Measurements from ENCODE around the gene SPATA31D4. TPM values are rescaled to one million over a fixed set of nuclear protein-coding genes. Genes with fewer than 3 reads are reported as not detected.
A peak's percentile ranks its signal among the peaks of the same experiment; 100 is the strongest.

The SPATA31D4 gene
- total and polyA plus RNA-seq, 3 donors from 2014 or later, result 2.7 to 9.4 (median 6.1) TPM

DNA sequence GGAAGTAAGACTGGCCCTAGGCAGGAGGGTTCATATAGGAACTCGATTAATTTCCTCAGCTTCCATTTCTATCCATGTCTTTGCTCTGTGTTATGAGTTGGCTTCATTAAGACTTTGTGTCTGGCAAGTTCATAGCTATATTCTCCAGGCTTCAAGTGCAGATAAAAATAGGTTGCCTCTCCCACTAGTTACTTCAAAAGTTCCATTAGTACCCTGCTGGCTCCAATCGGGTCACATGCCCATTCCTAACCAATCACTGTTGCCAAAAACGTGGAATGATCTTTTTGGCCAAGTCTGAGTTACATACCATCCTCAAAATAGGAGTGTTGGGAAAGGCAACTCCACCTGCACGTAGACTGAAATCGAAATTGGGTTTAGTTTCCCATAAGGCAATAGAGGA, 46.5 kb downstream of the SPATA31D4 start:
- Histone ChIP-seq H3K36me3 (ENCODE audit: low read depth, missing control alignments) (no peaks in the 10 kb centered on the region), H3K27me3 (no peaks in the 10 kb centered on the region), H3K4me3 (no peak overlapping the region), H3K9me3 (no peaks in the 10 kb centered on the region), H3K27ac (no peak overlapping the region), H3K4me1 (no peaks in the 10 kb centered on the region)
- DNase-seq, result no peak
- intact Hi-C loops (cut with DNase I; ENCODE audit: low total_unique reads), result no loop called here
- 90 to 91% methylated on average over 5 of the region's 5 CpGs for WGBS, 2 donors
- no peak for TF ChIP-seq POLR2A (IDR thresholded peaks at IDR 0.05)
- TF ChIP-seq, protein P1, sequence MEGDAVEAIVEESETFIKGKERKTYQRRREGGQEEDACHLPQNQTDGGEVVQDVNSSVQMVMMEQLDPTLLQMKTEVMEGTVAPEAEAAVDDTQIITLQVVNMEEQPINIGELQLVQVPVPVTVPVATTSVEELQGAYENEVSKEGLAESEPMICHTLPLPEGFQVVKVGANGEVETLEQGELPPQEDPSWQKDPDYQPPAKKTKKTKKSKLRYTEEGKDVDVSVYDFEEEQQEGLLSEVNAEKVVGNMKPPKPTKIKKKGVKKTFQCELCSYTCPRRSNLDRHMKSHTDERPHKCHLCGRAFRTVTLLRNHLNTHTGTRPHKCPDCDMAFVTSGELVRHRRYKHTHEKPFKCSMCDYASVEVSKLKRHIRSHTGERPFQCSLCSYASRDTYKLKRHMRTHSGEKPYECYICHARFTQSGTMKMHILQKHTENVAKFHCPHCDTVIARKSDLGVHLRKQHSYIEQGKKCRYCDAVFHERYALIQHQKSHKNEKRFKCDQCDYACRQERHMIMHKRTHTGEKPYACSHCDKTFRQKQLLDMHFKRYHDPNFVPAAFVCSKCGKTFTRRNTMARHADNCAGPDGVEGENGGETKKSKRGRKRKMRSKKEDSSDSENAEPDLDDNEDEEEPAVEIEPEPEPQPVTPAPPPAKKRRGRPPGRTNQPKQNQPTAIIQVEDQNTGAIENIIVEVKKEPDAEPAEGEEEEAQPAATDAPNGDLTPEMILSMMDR (IDR thresholded peaks at IDR 0.05), result no peak

DNA sequence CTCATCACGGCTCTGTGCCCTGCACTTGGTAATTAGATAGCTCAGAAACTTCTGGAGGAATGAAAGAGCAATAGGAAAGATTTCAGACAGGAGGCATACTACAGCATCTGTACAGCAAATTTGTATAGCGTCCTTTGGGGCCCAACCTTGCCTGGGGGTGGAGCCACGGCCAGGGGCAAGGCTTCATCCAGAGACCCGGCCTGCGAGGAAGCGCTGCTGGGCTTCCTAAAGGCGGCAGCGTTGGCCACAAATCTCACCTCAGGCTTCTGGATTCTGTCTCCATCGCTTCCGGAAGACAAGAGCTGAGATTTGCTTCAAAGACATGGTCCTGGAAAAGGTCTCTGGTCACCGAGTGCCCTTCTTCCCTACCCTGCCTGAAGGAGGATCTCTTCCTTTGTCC, 48.1 kb downstream of the SPATA31D4 start:
- H3K36me3 ChIP-seq (ENCODE audit: low read depth, missing control alignments), result no peaks in the 10 kb centered on the region
- intact Hi-C loops (cut with DNase I; ENCODE audit: low total_unique reads), result no loop called here
- H3K9me3 ChIP-seq, result no peaks in the 10 kb centered on the region
- H3K4me3 ChIP-seq, result peak overlapping the region; percentile 27 to 32
- no peaks in the 10 kb centered on the region for H3K4me1 ChIP-seq
- 68 to 90% methylated on average over 11 of the region's 11 CpGs for WGBS, 2 donors
- TF ChIP-seq POLR2A (IDR thresholded peaks at IDR 0.05), result no peak
- TF ChIP-seq, protein P1 (IDR thresholded peaks at IDR 0.05), result no peak
- peak overlapping the region in 1 of 2 donors; percentile 3 for H3K27ac ChIP-seq
- DNase-seq, result peak; percentile 23
- no peaks in the 10 kb centered on the region for H3K27me3 ChIP-seq

DNA sequence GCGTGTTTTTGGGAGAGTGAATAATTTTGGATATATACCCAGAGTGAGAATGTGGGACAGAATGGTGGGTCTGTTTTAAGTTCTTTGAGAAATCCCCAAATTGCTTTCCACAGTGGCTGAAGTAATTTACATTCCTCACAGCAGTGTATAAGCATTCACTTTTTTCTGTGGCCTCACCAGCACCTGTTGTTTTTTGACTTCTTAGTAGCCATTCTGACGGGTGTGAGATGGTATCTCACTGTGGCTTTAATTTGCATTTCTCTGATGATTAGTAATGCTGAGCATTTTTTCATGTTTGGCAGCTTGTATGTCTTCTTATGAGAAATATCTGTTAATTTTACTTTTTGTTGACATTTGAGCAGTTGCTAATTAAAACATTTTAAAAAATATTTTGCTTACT, 51.0 kb downstream of the SPATA31D4 start:
- no peak for DNase-seq
- intact Hi-C loops (cut with DNase I; ENCODE audit: low total_unique reads), result no loop called here
- no peaks in the 10 kb centered on the region for H3K36me3 ChIP-seq (ENCODE audit: low read depth, missing control alignments)

DNA sequence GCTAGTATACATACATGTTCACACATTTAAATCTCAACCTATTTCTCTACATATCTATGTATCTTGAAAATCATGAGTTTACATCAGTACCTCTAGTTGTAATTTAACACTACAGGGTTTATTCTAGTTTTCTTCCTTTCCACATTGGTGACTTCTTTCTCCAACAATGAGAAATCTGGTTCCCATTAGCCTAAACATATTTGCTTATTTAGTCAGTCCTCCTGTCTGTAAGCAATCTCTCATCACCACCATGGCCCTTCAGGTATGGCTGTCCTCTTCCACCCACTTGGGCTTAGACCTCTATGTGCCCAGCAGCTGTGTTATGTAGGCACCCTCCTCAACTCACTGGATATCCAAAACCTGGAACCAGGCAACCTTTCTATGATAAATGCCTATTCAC, 52.3 kb downstream of the SPATA31D4 start:
- no peaks in the 10 kb centered on the region for H3K4me1 ChIP-seq
- no peaks in the 10 kb centered on the region for H3K9me3 ChIP-seq
- no peak overlapping the region for H3K27ac ChIP-seq
- H3K4me3 ChIP-seq, result no peak overlapping the region
- intact Hi-C loops (cut with DNase I; ENCODE audit: low total_unique reads), result no loop called here
- H3K27me3 ChIP-seq, result no peaks in the 10 kb centered on the region
- DNase-seq, result no peak
- H3K36me3 ChIP-seq (ENCODE audit: low read depth, missing control alignments), result no peaks in the 10 kb centered on the region
- TF ChIP-seq POLR2A (IDR thresholded peaks at IDR 0.05), result no peak
- TF ChIP-seq, protein P1 (IDR thresholded peaks at IDR 0.05), result no peak

More for the DNA sequence above, 51.0 kb downstream of the SPATA31D4 start:
- Histone ChIP-seq H3K4me3 (no peak overlapping the region), H3K9me3 (no peaks in the 10 kb centered on the region), H3K27me3 (no peaks in the 10 kb centered on the region), H3K4me1 (no peaks in the 10 kb centered on the region), H3K27ac (no peak overlapping the region)
- 62 to 76% methylated on average over 2 of the region's 2 CpGs for WGBS, 2 donors
- TF ChIP-seq POLR2A (IDR thresholded peaks at IDR 0.05), result no peak
- TF ChIP-seq, protein P1 (IDR thresholded peaks at IDR 0.05), result no peak

DNA sequence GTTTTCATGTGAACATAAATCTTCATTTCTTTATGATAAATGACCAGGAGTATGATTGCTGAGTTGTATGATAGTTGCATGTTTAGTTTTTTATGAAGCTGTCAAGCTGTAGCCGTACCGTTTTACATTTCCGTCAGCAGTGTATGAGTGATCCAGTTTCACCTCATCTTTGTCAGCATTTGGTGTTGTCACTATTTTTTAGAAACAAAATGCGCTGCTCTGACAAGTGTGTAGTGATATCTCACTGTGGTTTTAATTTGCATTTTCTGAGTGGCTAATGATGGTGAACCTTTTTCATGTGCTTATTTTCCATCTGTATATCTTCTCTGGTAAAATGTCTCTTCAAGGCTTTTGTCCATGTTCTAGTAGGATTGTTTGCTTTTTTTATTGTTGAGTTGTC, 53.7 kb downstream of the SPATA31D4 start:
- H3K4me1 ChIP-seq, result no peaks in the 10 kb centered on the region
- 97 to 98% methylated on average over 4 of the region's 4 CpGs for WGBS, 2 donors
- no peak overlapping the region for H3K4me3 ChIP-seq
- H3K27ac ChIP-seq, result no peak overlapping the region
- H3K36me3 ChIP-seq (ENCODE audit: low read depth, missing control alignments), result no peaks in the 10 kb centered on the region
- DNase-seq, result no peak
- H3K27me3 ChIP-seq, result no peaks in the 10 kb centered on the region
- intact Hi-C loops (cut with DNase I; ENCODE audit: low total_unique reads), result no loop called here
- TF ChIP-seq, protein P1 (IDR thresholded peaks at IDR 0.05), result no peak
- no peaks in the 10 kb centered on the region for H3K9me3 ChIP-seq
